Lower leg skin (tissue), 3 donors: Measurements from ENCODE around the gene DNAJC16.

Source experiments
- CTCF ChIP-seq, 3 donors: fragments of 450-650 bp; IDR thresholded peaks; one replicate each; pipeline ENCODE4 v1.5.1; 2016; ENCODE audit warnings: antibody characterized with exemption in 3 of 3, mild to moderate bottlenecking in 3 of 3, moderate library complexity in 2 of 3
- POLR2A ChIP-seq, 2 donors: fragments of 450-650 bp; IDR thresholded peaks; one replicate each; pipeline ENCODE4 v1.6.1; 2016 to 2017; ENCODE audit warnings: antibody characterized with exemption in 2 of 2, mild to moderate bottlenecking in 1 of 2, moderate library complexity in 1 of 2

DNA sequence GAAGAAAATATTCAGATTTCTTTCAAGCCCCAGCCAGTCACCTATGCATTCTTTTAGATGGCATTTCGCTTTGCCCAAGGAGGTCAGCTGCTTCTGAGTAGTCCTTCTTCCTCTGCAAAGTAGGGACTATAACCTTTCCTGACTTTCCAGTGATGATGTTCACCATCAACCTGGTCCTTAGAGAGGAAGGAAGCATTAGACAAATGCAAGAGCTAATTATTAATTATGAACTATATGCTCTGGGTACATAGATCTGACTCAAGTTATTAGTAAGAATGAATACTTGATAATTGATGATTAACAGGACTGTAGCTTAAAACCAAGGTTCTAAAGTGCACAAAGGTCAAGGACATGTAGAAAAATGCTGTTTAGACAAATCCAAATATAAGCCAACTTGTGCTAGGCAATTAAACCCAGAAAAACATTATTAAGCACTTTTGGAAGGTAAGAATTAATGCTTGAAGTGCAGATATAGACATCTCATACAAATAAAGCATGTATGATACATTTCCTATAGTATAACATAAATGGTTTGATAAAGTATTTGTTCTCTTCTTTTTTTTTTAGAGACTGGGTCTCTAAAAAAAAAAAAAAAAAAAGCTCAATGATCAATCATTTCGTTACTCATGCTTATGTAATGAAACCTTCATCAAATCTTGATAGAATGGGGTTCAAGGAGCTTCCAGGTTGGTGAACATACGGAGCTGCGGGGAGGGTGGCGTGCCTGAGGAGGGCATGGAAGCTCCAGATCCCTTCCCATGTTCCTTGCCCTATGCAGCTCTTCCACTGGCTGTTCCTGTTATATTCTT, 69.4 kb downstream of the DNAJC16 start:
- TF ChIP-seq POLR2A (IDR thresholded peaks at IDR 0.05) (no peak), CTCF (IDR thresholded peaks at IDR 0.05) (no peak)
